HL-60/S4 treated with retinoic acid at 250 ng/mL for 4 days and 3 days (cell line): Measurements from ENCODE around the gene RNASE13.
"Not testable (repeated sequence)": the region's sequence is repeated elsewhere in the genome, so short reads cannot be mapped to it uniquely, and the experiment has no call there.

Source experiments
- in situ Hi-C: fragments of 300-500 bp; cut with MboI; formaldehyde crosslinking; loops from 2 replicates; pipeline ENCODE4 v1.7.0; 2022; ENCODE audit warnings: low sequenced_read_pairs

The RNASE13 gene

GRCh38 chr14:21023817-21024584 lies 10.6 kb downstream of the RNASE13 start:
- in situ Hi-C loops, result no loop called here

GRCh38 chr14:21023174-21023573 lies 11.4 kb downstream of the RNASE13 start:
- in situ Hi-C loops, result no loop called here

DNA sequence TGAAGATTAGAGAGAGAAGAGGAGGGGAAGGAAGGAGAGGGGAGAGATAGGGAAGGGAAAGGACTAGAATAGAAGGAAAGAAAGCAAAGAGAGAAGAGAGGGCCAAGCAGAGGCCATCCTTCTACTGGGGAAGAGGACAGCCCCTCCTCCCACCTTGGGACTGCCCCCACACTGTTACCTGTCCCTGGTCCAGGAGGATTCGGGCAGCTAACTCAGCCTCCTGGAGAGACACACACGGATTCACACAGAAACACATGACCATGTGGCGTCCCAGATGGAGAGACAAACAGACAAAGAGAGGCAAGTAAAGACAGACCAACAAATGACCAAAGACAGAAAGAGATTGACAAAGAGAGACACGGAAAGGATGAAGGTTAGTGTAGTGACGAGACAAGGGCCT lies 11.9 kb downstream of the RNASE13 start:
- in situ Hi-C loops, result no loop called here

DNA sequence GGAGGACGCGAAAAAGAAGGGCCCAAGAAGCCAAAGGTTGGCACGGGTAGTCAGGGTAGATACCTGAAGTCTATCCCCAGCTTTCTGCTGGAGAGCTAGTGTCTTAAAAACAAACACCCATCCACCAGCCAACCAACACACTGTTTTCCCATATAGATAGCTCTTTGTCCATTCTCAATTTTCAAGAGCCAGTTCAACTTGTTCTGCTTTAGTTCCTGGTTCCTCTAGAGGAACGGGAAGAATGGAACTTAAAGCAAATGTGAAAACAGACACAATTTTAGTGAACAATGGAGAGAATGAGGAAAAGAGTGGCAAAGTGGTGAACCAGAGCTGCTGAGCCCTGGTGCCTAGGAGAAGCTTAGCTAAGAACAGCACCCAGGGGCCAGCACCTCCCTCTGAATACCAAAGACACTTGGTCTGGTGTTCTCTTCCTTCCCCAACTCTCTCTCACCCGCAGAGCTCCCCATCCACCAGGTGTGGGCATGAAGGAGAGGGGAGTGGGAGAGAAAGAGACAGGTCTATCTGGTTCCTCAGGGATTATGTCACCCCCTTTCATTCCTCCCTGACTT lies 13.5 kb downstream of the RNASE13 start:
- in situ Hi-C loops, result no loop called here

- in situ Hi-C loops, result no loop called here
Observed at GRCh38 chr14:21019366-21019765, 15.2 kb downstream of the RNASE13 start.

DNA sequence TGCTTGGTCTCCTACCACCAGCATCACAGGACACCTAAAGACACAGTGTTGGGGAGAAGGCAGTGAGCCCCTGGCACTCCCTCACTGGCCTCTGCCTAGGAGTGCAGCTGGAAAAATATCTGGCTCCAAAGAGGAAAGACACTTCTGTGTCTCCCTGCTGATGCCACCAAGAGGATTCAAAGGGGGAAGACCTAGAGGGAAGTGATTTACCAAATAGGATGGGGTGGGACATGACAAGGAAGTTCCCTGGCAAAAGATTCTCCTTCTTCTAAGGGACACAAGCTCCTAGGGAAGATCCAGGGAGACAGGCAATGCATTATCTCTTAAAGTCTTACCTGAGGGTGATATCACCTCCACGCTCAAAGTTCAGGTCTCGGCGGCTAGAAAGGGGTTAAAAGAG lies 15.8 kb downstream of the RNASE13 start:
- in situ Hi-C loops, result no loop called here

GRCh38 chr14:21018286-21018685 lies 16.3 kb downstream of the RNASE13 start:
- in situ Hi-C loops, result no loop called here

GRCh38 chr14:21017528-21018245 lies 16.9 kb downstream of the RNASE13 start:
- in situ Hi-C loops, result no loop called here

GRCh38 chr14:21016413-21017190 lies 18.0 kb downstream of the RNASE13 start:
- in situ Hi-C loops, result no loop called here

GRCh38 chr14:21015312-21015711 lies 19.3 kb downstream of the RNASE13 start:
- in situ Hi-C loops, result no loop called here

DNA sequence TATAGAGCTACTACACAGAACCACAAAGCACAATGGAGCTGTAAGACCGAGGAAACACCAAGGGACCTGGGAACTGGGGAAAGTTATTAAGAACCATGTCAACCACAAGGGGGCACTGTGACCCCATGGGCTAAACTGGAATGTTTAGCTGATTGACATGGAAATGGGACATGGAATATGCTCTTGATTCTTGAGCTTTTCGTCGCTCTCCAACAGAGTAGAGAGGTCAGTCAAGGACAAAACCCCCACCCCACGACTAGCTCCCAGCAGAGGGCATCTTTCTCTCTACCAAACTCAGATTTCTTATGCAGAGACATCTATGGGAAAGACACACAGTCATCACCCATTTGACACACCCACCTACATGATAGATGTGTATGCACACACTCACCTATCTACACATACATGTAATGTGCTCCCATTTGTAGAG lies 19.8 kb downstream of the RNASE13 start:
- in situ Hi-C loops, result no loop called here

- in situ Hi-C loops, result no loop called here
Observed at GRCh38 chr14:21011136-21011535, 23.5 kb downstream of the RNASE13 start.

GRCh38 chr14:21009721-21010120 lies 24.9 kb downstream of the RNASE13 start:
- in situ Hi-C loops, result not testable (repeated sequence)

- in situ Hi-C loops, result no loop called here
Observed at GRCh38 chr14:21003788-21004346, 30.7 kb downstream of the RNASE13 start.

DNA sequence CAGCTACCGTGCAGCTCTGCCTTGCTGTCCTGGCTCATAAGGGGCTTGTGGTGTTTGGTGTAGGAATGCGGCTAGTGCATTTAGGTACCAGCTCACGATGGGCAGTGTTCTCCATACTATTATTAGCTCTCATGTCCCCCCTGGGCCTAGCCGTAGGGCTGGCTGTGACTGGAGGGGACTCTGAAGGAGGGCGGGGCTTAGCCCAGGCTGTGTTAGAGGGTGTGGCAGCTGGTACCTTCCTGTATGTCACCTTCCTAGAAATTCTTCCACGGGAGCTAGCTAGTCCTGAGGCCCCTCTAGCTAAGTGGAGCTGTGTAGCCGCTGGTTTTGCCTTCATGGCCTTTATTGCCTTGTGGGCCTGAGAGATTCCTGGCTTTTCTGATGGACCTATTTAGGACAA lies 33.4 kb downstream of the RNASE13 start:
- in situ Hi-C loops, result no loop called here

GRCh38 chr14:20999591-20999990 lies 35.0 kb downstream of the RNASE13 start:
- in situ Hi-C loops, result no loop called here

GRCh38 chr14:20998674-20999366 lies 35.8 kb downstream of the RNASE13 start, which contains the start of gene SLC39A2:
TSS of gene SLC39A2 (plus strand) at chr14:20999293. CDS start at chr14:20999447, 154 bp downstream.
- in situ Hi-C loops, result no loop called here

GRCh38 chr14:20998139-20998538 lies 36.5 kb downstream of the RNASE13 start:
- in situ Hi-C loops, result no loop called here

DNA sequence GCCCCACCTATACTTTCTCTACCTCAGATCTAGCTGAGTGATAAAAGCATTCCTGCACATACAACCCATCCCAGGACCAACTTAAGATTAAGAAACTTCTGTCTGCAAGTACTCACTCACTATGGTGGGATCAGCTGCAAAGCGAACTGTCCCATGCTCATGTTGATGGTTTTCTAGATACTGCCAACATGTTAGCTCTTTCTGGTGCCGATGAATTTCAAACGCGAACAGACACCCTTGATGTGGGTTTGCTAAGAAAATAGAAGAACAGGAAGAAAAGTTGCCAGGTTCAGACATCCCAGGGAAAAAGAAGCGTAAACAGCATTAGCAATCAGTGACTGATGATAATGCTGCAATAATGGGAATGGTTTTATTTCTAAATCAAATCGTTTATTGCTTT lies 37.0 kb downstream of the RNASE13 start:
- in situ Hi-C loops, result no loop called here

DNA sequence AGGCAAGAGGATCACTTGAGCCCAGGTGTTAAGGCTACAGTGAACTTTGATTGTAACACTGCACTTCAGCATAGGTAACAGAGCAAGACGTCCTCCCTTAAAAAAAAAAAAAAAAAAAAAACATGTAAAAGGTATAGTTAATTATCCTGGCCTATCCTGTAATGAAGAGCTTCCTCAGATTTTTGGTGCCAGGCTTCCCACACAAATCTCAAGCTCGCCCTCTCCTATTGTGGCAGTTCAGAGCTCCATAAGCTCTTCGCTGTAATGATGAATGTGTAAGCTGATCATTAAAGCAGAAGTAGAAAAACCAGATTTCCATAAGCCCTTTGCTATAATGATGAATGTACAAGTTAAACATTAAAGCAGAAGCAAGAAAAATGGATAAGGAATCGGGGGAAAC lies 37.5 kb downstream of the RNASE13 start:
- in situ Hi-C loops, result no loop called here
